Stimulated activated CD8-positive, alpha-beta memory T cell treated with anti-CD3 and anti-CD28 coated beads, Interleukin-4, amount 100 ng/mL, for 24 hours (primary cell): Measurements from ENCODE around the gene MCM3AP.

Source experiments
- DNase-seq: peaks from one replicate; pipeline ENCODE4 v3.0.0-alpha.2; 2020; ENCODE audit warnings: low read depth

The MCM3AP gene

DNA sequence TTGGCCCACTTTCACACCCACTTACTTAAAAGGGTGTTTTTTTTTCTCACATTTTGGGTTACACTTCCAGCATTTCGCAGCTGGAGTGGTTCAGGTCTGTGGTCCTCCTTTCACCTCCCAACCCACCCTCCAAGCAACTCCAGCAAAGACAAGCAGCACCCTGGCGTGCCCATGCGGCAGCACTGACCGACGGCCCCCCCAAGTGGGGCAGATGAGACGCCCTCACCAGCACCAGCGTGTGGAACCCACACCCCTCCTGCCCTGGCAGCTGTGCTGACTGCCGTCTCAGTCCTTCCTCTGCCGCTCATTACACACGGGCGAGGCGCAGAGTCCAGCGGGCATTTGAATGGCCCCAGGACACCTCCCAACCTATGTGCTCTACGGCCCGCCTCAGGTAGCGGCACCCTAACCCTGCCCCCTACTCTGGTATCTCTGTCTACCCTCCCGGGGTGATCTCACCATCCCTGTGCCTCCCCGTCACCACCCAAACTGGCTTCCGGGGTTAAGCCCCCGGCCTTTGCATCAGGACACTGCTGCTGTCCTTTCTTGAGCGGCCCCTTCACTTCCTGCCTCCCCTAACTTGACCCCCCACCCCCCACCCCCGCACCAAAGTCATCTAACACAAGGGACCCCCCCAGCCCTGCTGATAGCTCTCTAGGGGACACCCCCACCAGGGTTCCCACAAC is 67.8 kb downstream of the MCM3AP start:
- DNase-seq, result no peak

DNA sequence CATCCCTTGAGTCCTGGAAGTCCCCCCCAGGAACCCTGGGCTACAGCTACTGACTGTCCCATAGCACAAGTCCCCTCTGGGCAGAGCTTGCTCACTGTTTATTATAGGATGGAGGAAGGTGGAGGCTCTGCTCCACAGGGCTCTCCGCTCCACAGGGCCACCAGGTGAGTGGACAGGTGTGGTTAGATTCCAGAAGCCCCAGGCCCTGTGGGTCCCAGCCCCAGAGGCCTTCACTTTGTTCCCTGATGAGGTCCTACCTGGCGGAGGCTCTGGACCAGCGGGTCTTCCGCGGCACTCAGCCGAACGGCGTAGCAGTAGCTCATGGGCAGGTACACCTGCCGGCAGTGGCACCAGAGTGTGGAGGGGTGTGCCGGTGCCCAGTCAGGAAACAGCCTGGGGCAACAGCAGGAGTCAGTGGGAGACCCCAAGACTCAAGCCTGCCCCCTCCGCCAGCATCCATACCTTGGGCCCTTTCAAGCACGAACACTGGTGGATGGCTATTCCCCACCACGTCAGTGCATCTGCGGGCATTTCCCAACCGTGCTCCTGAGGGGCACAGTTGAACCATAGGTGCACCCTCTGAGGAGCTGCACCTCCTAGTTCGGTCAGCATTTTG is 69.2 kb downstream of the MCM3AP start:
- DNase-seq, result no peak

DNA sequence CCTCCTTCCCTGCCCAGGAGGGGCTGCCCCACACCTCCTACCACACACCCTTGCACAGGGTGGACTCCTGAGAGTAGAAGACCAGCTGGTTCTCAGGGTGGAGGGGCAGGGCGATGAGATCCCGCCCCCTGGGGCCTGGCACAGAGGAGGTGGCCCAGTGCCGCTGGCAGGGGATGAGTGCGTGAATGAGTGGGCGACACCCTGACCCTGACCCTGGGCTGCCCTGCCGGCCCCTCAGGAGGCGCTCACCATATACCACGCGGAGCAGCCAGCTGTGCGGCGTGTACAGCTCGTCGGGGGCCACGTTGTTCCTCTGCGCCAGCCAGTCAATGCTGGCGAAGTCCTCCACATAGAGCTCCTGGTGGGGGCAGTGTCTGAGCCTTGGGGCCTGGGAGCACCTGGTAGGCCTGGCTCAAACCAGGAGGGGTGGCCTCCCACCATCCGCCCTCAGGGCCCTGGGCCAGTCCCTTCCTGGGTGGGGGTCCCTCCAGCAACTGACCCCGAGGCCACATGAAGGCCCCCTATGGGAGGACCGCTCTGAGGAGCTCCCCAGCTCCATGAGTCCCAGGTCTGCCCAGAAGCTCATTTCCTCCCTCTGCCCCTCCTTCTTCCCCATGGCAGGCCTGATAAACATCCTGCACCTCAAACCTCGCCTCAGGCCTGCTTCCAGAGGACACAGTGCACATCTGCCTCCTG is 69.8 kb downstream of the MCM3AP start:
- DNase-seq, result no peak

DNA sequence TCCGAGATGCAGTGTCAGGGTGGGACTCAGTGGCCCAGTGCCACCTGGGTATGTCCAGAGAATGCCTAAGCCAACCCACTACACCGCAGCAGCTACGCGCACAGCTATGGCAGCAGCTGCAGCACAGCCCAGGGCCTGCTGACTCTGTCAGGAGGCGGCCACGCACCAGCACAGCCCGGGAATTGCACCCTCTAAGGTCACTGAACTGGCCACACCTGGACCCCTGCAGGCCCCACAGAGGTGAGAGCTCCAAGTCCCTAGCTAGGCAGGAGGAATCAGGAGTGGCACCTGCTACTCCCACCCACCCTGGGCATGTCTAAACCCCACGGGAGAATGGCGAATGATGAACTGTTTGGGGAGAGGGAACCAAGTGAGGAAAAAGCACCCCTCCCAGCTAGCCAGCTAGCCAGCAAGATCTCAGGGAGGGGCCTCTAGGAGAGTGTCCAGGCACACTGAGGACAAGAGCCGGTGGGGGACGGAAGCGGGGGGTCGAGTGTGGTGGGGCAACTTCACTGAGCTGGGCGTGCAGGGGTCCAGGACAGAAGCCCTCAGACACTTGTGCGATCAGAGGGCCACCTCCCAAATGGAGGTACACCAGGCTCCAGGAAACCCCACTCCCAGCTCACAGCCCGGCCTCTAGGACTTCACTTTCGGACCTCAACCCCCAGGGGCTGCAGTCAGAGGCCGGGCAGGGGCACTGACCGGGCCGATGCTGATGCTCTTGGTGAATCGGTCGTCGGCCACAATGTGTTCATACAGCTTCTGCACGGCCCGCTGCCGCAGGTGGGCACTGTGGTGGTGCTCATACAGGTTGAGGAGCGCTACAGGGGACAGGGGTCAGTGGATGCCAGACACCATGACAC is 70.7 kb downstream of the MCM3AP start:
- DNase-seq, result no peak

DNA sequence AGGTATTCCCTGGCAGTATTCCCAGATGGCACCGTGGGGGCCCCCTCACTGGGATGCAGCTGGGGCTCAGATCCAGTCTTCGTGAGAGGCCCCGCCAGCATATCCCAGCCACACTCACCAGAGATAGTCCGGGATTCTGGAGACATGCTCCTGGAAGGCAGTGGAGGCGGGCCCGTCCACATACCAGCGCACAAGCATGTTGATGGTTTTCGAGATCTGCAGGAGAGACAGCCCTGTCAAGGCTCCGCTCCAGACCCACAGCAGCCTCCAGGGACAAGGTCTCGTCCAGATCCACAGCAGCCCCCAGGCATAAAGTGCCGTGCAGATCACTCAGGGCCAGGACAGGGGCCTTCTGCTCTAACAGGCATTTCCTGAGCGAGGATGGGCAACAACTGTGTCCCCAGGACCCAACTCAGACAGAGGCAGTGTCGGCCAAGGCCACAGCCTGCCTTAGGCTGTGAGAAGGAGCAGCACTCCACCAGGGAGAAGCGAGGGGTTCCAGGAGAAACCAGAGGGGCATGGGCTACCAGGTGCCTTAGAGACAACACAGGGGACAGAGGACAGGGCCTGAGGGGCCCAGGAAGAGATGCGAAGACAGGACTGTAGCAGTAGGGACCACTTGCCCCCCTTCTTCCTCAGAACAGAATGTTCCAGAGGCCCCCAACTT is 71.7 kb downstream of the MCM3AP start:
- DNase-seq, result no peak

DNA sequence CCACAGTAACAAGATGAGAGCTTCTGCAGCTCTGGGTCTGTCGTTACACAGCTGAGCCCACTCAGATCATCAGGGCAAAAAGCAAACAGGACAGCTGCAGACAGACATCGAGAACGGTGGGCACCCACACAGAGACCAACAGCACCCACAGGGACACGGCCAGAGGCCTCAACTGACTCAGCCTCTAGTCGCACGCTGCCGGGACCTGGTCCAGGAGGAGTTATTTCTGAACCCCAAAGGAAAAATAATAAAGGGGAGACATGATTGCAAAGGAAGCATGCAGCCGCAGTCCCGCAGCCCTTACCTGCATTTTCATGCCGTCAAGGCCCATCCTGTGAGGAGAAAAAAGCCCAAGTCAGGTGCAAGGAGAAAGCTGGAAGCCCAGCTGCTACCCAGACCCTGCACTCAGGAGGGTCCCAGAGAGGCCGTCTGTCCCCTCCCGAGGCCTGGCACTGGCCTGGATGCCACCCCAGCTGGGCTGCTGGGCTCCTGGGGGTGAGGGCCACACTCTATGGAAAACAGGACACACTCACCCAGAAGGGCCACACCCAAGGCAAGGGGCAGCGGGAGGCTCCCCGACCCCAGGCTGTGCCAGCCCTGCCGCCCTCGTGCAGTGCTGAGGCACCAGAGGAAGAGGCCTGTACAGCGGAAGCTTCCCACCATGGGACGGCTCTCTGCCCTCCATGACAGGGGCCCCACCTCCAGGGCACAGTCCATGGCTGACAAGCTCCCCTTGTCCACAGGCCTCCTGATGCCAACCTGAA is 72.5 kb downstream of the MCM3AP start:
- no peak for DNase-seq

DNA sequence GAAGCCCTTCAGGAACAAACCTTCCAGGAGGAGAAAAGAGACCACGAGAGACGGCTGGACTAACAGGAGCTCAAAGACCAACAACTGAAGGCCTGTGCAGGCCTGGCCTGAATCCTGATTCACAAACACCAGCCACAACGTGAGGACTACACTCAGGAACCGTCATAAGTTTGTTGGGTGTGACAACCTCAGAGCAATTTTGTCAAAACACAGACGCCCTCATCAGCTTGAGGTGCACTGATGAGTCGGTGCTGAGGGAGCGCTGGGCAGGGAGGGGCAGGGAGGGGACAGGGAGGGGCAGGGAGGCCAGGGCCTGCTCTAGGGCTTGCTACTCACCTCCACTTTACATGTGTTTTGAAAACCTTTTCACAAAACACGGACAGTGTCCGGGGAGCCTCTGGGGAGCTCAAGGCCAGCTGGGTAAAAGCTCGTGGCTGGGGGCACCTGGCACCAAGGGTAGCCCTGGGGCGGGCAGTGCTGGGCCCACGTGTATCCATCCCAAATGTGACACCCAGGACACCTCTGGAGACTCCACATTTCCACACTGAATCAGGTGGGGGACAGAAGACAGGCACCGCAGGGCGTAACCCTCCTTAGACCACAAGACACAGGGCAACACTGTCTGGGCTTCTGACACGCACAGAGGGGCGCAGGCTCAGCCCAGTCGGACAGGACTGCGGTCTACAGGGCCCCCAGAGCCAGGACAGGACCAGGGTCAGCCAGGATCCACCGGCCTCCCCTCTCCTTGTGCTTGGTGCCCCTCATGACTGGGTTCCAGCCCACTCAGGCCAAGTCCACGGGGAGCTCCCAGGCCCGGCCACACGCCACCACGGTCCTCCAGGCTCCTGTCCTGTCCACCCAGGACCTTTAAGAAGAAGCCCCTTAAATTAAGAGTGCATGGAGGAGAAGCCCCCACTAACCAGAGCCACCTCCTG is 73.4 kb downstream of the MCM3AP start:
- DNase-seq, result no peak

DNA sequence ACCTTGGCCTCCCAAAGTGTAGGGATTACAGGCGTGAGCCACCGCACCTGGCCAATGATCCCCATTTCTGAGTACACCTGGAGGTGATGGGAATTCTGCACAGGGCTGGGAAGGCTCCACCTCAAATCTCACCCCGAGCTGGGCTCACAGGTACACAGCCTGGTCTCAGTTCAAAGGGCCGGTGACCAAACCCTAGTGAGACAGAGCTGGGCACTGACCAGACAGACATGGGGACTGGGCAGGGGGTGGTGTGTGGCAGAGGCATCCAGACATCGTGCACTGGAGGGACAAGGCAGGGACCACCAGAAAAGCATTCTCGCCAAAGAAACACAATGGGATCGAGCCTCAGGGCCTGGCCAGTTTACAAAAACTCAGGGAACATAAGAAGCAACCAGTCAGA is 74.0 kb downstream of the MCM3AP start:
- no peak for DNase-seq

DNA sequence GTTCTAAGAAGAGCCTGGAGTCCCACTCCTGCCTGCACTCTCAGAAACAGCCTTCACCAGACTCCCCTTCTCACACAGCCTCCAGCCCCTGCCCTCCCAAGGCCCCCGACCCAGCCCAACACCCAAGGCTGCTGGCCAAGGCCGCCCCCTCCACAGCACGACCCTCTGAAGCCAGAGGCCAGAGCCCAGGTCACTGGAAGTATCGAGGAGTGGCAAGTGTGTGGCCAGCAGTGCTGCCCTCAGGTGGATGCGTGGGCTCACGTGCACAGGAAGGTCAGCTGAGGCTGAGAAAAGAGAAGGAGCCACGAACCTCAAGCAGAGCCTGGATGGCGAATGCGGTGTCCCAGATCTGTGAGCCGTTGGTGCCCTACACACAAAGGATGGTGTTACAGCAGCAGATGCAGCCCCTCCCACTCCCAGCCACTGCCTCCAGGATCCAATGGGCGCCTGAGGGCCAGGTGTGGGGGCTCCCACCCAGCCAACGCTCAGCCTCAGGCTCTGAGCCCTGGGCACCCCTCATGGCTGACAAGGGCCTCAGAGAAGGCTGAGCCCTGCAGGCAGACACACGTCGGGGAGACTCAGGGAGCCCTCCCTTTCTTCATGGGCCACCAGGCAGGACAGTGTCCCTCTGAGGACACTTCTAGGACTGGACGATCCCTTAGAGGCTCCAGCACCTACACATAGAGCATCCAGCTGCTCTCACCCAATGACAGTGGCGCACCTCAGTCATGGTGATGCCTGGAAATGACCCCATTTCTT is 74.9 kb downstream of the MCM3AP start:
- DNase-seq, result no peak

DNA sequence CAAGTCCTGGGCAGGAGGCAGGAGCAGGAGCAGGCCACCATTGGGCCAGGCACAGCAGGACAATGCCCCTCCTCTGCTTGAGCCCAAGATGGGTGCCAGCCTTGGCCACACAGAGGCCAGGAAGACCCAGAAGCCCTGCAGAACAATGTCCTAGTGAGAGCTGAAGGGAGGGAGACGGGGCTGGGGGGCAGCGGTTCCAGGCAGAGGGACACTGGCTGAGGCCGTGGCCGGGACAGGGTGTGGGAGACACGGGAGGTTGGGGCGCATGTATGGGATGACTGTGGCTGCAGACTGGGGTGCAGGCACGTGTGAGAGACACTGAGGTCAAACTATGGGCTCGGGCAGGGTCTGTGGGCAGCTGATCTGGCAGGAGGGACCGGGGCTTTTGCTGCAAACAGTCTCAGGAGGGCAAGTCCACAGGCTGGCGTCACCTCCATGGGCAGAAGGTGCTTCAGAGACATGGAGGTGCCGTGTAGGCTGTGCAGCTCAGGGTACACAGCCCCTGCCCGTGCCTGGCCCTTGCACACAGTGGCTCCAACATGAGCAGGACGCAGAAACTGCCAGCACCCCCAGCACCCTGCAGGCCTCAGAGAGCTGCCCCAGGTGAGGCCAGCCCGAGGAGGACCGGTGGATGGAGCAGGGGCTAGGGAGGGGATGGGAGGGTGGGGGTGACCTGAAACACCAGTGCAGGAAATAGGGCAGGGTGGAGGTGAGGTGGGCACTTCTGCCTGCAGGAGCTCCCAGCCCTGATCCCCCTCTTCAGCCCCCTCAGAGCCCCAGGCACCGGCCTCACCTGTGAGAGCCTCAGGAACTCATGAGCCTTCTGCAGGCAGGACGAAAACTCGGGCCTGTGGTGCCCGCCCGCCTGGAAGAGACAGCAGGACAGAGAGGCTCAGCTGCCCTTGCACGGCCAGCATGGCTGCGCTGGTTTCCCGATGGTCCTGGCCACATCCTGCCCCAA is 76.4 kb downstream of the MCM3AP start:
- no peak for DNase-seq

DNA sequence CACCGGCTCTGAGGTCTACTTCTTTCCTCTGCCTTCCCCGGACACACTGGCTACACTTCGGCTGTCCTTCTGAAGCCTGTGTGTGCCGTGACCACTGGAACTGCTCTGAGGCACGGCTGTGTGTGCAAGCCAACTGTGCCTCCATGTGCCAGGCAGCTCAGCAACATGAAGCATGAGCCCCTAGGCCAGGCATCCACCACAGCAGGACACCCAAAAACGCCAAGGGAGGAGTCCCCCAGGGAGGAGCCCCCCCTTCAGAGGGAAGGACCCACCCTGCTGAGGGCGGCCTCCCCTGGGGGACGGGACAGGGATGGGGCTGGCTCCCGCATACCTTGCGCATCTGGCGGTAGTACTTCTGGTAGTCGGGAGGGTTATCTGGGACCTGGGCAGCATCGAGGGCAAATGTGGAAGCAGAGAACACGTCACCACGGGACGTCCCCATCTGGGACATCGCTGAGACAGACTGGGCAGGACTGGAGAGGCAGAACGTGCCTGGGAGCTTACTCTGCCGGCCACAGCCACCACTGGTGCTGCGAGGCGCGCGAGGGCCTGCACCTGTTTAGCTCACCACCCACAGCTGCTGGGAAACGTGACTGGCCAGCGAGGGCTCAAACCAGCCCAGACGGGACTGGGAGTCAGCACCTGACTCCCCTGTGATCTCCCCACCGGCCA is 77.4 kb downstream of the MCM3AP start:
- no peak for DNase-seq

DNA sequence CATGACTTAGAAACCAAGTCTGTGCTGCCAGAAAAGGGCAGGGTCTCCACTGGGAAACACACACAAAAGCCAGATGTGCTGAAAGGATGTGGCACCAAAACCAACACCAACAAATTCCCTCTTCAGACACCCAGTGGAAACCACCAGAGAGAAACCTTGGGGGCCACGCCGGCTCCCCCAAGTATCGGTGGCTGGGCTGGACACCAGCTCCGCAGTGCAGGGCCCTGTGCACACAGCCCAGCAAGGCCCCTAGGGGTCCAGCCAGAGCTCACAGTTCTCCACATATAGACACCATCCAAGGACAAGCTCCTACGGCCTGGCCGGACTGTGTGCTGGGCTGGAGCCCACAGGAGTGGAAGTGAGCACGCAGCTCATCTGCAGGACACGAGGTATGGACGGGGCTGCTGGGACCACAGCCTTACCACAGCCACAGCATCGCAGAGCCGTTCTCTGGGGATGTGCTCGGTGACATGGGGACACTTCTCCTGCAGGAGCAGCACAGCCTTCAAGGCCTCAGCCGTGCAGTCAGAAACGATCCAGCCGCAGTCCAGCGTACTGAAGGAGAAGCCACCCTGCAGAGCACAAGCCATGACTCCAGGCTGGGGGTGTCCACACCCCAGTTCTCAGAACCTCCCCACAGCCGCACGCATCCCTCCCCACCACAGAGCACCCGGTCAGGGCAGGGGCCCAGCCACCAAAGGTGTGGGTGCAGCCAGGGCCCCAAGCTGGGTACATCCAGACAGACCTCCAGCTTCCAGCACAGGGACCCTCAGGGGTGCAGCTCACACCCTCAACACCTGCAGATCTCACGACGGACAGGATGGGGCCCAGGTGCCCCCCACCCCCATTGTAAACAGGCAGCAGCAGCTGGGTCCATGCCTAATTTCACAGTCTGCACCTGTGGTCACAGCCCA is 78.1 kb downstream of the MCM3AP start:
- DNase-seq, result no peak

DNA sequence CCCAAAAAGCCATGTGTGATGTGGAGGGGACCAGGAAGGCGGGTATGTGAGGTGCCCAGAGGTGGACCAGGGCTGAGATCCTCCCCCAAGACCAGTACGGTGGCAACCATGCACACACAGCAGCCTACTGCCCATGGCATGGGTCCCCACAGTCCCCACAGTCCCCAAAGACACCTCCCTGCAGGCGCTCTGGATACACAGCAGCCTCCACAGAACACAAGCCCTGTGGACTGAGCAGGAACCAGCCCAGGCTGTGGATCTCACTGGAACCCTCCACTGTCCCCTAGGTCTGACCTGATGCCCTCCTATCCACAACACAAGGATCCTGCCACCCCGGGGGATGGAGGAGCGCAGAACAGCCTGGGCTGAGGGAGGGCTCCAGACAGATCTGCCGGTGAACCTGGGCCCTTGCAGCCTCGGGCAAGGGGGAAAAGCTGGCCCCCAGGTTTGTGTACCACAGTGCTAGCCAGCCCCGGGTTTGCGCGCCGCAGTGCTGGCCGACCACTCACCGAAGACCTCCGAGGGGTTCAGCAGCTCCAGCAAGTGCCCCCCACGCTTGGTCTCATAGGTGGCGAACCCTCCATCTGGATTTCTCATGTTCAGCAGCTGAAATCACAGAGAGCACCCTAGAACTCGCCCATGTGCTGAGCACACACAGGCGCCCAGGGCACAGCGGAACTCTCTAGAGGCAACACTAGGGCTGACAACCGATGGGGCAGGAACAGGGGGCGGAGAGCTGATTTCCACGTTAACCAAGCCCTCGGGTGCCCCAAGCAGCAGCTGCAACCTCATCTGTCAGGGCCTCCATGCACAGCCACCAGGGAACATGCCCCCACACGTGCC is 79.0 kb downstream of the MCM3AP start:
- no peak for DNase-seq

DNA sequence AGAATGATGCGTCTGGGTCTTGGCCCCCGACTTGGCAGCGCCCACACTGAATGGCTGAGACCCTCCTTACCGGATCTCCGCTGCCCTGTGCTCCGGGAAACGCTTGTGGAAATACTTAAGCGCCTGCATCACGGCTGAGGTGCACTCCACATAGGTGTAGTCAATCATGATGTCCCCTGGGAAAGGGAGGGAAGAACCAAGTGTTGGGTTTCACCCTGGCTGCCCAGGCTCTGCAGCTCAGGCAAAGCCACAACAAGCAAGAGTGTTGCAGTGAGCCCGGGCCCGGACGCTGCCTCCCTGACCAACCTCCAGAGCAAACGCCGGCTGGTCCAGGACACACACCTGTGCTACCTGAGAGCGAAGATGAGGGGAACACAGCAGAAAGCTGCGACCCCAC is 79.6 kb downstream of the MCM3AP start:
- DNase-seq, result no peak

DNA sequence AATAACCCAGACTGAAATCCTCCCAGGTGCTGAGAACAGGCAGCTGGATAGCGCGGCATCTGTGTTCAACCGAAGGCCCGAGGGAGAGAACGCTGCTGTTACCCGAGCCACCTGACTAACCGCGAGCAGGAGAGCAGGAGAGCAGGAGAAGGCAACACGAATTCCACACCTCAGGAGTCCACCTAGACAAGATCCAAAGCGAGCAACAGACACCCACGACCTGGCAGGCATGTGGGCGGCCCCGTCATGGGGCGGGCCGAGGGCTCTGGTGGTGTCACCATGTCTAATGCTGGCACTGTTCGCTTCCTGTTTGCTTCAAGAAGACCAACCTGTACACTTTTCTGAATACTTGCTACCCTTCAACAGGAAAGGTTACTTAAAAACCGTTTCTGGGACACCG is 80.2 kb downstream of the MCM3AP start:
- no peak for DNase-seq

DNA sequence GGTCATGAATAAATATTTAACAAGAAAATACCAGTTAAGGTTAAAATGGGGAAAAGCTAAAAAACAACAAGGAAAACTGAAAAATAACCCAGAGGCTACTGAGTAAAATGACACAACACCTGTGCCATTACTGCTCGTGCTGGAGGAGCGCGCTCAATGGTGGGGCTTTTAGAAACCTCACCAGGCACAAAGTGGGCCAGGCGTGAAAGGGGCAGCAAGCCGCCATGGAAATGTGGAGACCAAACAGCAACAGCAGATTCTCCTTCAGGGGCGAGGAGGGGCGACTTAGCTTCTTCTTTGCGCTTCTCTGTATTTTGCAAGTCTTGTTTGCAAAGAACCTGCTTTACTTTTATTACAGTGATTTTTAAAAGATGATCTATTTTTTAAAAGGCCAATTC is 82.2 kb downstream of the MCM3AP start:
- DNase-seq, result no peak
